Measurements from ENCODE around the gene TGM6.

- no peak for TF ChIP-seq CTCF (conservative IDR thresholded peaks at IDR 0.05; ENCODE audit: low read depth, low read length)
- no peak for TF ChIP-seq EZH2 (IDR thresholded peaks at IDR 0.05; ENCODE audit: low read length, unreplicated experiment)
These were observed 44.2 kb upstream of the TGM6 start for GRCh38 chr20:2336471-2336870.
